NCI-H1105 treated with DMSO at 0.1 percent for 48 hours (cell line): ENCODE results near the gene SNRNP40.

Source experiments
- DNase-seq: peaks from one replicate; lab custom pipeline; 2025; lab: John Stamatoyannopoulos, UW

The SNRNP40 gene

DNA sequence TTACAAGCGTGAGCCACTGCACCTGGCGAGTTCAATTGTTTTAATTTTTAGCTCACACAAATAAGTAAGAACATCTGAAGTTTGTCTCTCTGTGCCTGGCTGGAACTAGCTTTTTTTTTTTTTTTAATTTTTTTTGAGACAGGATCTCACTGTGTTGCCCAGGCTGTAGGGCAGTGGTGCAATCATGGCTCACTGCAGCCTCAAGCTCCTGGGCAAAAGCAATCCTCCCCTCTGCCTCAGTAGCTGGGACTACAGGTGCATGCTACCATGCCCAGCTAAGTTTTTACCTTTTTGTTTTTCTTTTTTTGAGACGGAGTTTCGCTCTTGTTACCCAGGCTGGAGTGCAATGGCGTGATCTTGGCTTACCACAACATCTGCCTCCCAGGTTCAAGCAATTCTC is 64.8 kb downstream of the SNRNP40 start:
- DNase-seq: no peak

DNA sequence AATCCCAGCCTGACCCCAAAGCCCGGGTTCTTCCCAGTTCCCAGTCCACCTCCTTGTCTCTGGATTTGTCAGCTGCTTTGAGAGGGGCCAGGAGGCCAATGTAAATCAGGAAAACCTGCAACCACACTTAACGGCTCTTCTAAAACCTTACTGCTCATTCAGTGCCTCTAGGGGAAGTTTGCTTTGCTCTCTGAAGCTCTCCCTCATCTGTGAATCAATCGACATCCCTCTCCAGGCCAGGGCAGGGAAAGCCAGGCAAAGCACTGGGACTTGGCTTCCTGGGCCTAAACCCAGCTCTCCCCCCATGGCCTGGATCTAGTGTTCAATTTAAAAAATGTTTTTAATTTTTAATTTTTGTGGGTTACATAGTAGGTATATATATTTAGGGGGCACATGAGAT is 66.2 kb downstream of the SNRNP40 start:
- no peak for DNase-seq

DNA sequence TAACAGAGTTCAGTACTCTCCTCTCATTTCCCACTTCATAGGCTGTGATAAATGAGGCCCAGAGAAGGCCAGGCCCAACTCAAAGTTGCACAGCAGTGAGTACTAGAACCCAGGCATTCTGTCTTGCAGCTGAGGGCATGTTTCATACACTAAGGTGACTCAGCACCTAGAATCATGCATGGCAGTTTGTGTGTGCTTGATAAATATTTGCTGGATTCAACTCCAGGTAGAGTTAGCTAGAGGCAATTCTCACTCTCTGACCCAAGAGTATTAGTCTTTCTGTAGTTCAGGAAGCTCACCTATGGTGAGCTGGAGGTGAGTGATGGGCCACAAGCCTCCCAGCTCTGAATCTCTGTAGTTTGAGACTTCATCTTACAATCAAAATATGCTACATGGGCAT is 67.6 kb downstream of the SNRNP40 start:
- no peak for DNase-seq

DNA sequence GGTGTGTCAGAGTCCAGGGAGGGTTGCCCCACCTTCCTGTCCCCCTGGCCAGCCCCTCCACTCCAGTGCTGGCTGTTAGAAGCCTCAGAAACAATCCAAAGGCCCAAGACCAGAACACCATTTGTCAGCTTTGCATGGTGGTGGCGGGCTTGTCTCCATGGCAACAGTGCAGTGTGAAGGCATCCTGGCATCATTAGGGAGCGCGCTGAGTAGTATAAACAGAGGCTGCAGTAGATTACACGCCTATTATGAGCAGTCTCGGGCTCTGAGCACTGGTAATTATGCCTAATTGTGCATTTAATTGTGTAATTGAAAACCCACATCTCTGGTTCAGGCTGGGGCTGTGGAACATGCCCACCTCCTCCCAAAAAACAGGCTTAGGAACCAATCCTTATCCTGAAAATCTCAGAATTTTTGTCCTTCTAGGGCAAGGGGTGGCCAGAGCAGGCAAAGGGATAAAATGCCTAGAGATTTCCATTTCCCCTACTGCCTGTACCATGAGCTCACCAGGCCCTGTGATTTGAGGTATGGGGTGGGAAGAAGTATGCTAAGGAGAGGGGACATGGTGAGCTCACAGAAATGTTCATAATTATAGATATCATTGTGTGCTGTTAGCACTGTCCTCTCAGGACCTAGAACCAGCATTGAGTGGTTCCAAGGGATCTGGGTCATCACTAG is 68.6 kb downstream of the SNRNP40 start:
- peak; percentile 93 for DNase-seq

DNA sequence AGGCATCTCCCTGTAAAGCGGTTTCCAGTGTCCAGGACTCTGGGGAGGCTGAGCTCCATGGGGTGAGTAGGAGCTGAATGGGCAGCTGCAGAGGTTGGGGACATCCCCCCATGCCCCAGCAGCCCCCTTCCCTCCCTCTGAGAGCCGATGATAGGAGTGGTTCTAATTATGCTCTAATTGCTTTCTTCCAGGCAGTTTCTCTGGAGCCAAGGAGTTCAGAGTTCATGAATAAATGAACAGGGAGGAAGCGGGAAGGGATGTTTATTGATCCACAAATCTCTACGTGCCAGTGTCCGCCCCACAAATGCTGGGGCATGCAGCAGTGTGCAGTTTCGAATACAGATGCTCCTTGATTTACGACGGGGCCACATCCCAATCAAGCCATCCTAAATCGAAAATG is 72.5 kb downstream of the SNRNP40 start:
- no peak for DNase-seq

DNA sequence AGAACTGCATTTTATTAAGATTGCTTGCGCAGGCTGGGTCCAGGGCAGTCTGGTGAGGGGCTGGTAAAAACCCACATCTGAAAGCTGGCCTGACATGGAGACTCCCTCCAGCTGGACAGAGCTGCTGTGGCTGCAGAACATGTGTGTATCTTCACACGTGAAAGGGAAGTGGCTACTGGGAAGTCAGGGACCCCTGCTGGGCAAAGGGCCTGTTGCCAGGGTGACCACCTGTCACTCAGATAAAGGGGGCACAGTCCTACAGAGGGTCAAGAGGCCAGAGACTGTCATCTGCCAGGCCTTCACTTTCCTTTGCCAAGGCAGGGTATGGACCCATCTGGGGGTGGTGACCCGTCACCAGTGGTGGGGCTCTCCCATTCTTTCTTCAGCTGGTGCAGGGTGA is 74.4 kb downstream of the SNRNP40 start:
- DNase-seq: no peak

DNA sequence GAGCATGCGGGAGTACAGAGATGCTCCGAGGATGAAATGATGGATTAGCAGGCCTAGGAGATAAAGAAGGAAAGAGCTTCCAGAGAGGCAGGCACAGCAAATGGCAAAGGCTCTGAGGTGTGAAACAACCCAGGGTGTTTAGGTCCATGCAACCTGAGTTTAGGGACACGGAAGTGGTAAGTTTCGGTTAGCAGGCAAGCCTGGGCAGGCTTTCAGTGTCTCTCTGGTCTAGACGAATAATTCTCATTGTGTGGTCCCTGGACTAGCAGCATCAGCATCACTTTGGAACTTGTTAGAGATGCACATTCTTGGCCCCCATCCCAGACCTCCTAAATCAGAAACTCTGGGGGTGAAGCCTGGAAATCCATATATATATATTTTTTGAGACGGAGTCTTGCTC is 75.5 kb downstream of the SNRNP40 start:
- DNase-seq: peak; percentile 51

DNA sequence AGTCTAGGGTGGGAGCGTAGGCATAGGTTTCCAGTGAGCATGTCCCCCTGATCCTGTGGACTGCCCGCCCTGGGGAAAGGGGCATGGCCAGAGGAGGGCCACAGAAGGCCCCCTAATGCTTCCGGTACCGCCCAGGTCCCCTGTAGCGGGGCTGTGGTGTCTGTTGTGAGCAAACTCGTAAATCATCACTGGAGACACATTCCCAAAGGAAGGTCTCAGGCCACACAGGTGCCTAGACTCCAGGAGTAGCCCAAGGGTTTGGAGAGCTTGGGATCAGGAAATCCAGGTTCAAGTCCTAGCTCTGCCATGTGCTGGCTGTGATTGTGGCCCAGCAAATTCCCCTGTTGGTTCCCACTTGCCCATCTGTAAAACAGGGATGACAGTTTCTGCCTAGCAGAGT is 77.1 kb downstream of the SNRNP40 start:
- no peak for DNase-seq

DNA sequence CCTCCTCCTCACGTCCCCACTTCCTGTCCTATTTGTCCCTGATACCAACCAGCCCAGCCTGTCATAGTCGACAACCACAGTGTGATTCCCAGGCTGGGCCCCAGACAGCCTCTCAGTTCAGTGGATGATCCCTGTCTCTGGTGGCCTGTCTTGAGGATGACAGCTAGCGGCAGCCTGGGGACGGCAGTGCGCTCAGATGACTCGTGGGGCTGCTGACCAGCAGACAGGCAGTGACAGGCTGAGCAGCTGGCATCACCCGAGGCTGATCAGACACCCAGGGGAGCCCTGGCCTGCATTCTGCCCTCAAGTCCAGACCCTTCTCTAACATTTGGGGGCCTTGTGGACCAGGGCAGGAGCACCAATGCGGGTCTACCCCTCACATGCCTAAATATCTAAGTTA is 77.9 kb downstream of the SNRNP40 start:
- DNase-seq: no peak

DNA sequence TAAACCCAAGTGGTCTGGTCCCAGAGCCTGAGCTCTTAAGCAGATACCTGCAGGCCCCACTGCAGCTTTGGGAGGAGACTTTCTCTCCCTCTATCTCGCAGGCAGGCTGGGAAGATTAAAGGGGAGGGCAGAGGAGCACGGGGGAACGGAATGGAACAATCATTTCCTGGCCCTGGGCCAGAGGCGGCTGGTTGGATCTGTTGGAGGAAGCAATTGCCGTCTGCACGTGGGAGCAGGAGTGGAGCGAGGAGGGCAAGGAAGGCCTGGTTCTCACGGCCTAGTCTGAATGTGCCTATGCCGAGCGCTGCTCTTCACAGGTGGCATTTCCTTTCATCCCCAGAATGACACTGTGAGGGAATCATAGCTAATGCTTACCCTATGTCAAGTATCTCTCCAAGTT is 80.6 kb downstream of the SNRNP40 start:
- DNase-seq: peak; percentile 90

DNA sequence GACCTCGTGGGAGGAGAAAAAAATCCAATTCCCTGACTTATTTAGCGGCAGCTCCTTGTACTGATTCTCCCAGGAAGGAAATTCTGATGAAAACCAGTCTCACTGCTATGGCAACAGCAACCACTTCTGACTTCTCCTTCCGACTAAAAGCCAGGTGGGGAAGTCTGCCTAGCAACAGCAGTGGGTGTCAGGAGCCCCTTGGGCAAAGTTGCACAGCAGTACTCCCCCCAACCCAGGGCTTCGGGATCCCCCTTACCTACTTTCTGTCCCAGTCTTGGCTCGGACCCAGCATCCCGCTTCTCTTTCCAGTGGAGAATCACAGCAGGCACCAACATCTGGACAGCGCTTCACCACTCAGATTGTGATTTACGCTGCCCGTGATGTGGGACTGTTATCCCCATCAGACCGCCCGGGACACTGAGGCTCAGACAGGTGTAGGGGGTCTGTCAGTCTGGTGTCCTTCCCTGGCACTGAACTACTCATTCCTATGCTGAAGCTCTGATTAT is 81.5 kb downstream of the SNRNP40 start:
- DNase-seq: no peak

DNA sequence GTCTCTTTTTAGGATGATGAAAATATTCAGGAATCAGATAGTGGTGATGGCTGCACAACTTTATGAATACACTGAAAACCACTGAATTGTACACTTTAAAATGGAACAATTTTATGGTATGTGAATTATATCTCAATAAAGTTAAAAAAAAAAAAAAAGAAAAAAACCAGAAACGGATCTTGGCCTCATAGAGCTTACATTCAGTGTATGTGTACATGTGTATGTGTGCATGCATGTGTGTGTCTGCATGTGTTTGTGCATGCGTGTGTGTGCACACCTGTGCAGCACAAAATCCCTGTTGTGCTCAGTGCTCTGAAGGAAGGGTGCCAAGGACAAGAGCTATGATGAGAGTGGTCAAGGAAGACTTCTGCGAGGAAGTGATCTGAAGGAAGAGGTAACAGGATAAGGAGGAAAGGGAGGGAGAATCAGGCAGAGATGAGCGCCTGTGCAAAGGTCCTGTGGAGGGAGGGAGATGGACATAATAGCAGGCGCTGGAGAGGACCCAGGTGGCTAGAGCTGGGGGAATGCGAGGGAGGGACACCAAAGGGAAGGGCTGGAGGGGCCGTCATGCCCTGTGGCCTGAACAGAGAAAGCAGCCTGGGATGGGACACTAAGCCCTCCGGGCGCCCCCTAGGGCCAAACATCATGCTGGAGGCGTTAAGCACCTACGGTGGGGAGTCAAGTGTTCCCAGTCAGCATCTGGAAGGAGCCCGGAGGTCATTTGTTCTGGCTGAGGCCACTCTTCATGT is 82.1 kb downstream of the SNRNP40 start:
- DNase-seq: no peak
